OCI-LY3 (cell line): ENCODE measurements around the gene CPLX1.
"Not testable (repeated sequence)": the region's sequence is repeated elsewhere in the genome, so short reads cannot be mapped to it uniquely, and the experiment has no call there.

Experiments used
- H2AFZ ChIP-seq: fragments of 200-600, 300-600 bp; shearing (Covaris generic); 2 replicates; pipeline ENCODE4 v1.6.0; 2014; ENCODE audit warnings: antibody characterized with exemption, low read depth, low read length
- H3K27ac ChIP-seq: fragments of 200-600, 300-600 bp; sonication (generic); 2 replicates; pipeline ENCODE4 v1.5.1; 2014; ENCODE audit warnings: mild to moderate bottlenecking, low read length, moderate library complexity, mixed read lengths
- H3K27me3 ChIP-seq: fragments of 200-600, 300-600 bp; sonication (generic); 2 replicates; pipeline ENCODE4 v1.6.1; 2014; ENCODE audit warnings: low read depth, low read length, mixed read lengths
- H3K36me3 ChIP-seq: fragments of 200-600, 300-600 bp; sonication (generic); replicated peaks from 2 replicates; pipeline ENCODE3; 2014; ENCODE audit warnings: low read depth, low read length, mixed read lengths
- H3K4me1 ChIP-seq: fragments of 300-600, 200-600 bp; sonication (generic); 2 replicates; pipeline ENCODE4 v1.6.1; 2014; ENCODE audit warnings: low read length, mixed read lengths
- H3K4me2 ChIP-seq: fragments of 200-600, 300-600 bp; sonication (generic); 2 replicates; pipeline ENCODE4 v1.6.1; 2014; ENCODE audit warnings: low read length, mixed read lengths
- H3K4me3 ChIP-seq: fragments of 300-600, 200-600 bp; sonication (generic); 2 replicates; pipeline ENCODE4 v1.5.1; 2014; ENCODE audit warnings: antibody characterized with exemption, mild to moderate bottlenecking, low read length, moderate library complexity
- H3K79me2 ChIP-seq: fragments of 300-600, 200-600 bp; shearing (Covaris generic); 2 replicates; pipeline ENCODE4 v1.6.1; 2014; ENCODE audit warnings: mild to moderate bottlenecking, low read length, mixed read lengths
- H3K9ac ChIP-seq: fragments of 300-600, 200-600 bp; shearing (Covaris generic); 2 replicates; pipeline ENCODE4 v1.6.0; 2014; ENCODE audit warnings: mild to moderate bottlenecking, low read length, moderate library complexity
- H3K9me3 ChIP-seq: fragments of 200-600, 300-600 bp; shearing (Covaris generic); 2 replicates; pipeline ENCODE4 v1.6.1; 2014; ENCODE audit warnings: low read length, mixed read lengths; ENCODE audit not compliant: insufficient read depth
- H4K20me1 ChIP-seq: fragments of 200-600, 300-600 bp; sonication (generic); 2 replicates; pipeline ENCODE4 v1.6.1; 2016; ENCODE audit warnings: low read length, mixed read lengths; ENCODE audit not compliant: insufficient read depth
- CTCF ChIP-seq: fragments of 200-600, 300-600 bp; sonication (generic); IDR thresholded peaks from 2 replicates; pipeline ENCODE4 v1.5.1; 2014; ENCODE audit warnings: antibody characterized with exemption, low read length, low read depth
- EZH2phosphoT487 ChIP-seq: fragments of 200-600 bp; shearing (Covaris generic); IDR thresholded peaks from 2 replicates; pipeline ENCODE4 v1.6.1; 2018; ENCODE audit warnings: antibody characterized with exemption, mixed run types, low read depth

CPLX1 gene

GRCh38 chr4:807792-808191 is 18.1 kb downstream of the CPLX1 start:
- no peak for TF ChIP-seq EZH2phosphoT487
- TF ChIP-seq CTCF = no peak
- H2AFZ ChIP-seq = no peak overlapping the region
- peaks cover 6% of the 10 kb centered on the region; the same call in 1 of the 2 replicates for H3K27me3 ChIP-seq
- H3K36me3 ChIP-seq = no peaks in the 10 kb centered on the region
- no peak overlapping the region for H3K4me2 ChIP-seq
- H4K20me1 ChIP-seq = no peaks in the 10 kb centered on the region
- no peaks in the 10 kb centered on the region for H3K79me2 ChIP-seq
- no peak overlapping the region for H3K27ac ChIP-seq
- no peaks in the 10 kb centered on the region for H3K4me1 ChIP-seq
- no peak overlapping the region for H3K9ac ChIP-seq
- H3K4me3 ChIP-seq = no peak overlapping the region
- no peaks in the 10 kb centered on the region for H3K9me3 ChIP-seq

GRCh38 chr4:806979-807378 is 18.9 kb downstream of the CPLX1 start:
- H3K4me2 ChIP-seq, H3K36me3 ChIP-seq, H3K9ac ChIP-seq, H3K79me2 ChIP-seq, H4K20me1 ChIP-seq, H3K4me1 ChIP-seq, H3K9me3 ChIP-seq, H3K27me3 ChIP-seq, H3K27ac ChIP-seq, H2AFZ ChIP-seq, H3K4me3 ChIP-seq: not testable (repeated sequence)

- no peaks in the 10 kb centered on the region for H3K4me1 ChIP-seq
- H2AFZ ChIP-seq = no peak overlapping the region
- H3K27me3 ChIP-seq = peaks cover 6% of the 10 kb centered on the region; the same call in 1 of the 2 replicates
- no peak for TF ChIP-seq CTCF
- TF ChIP-seq EZH2phosphoT487 = no peak
- H3K36me3 ChIP-seq = no peaks in the 10 kb centered on the region
- H4K20me1 ChIP-seq = no peaks in the 10 kb centered on the region
- no peak overlapping the region for H3K4me2 ChIP-seq
- no peaks in the 10 kb centered on the region for H3K9me3 ChIP-seq
- H3K79me2 ChIP-seq = no peaks in the 10 kb centered on the region
- H3K9ac ChIP-seq = no peak overlapping the region
- no peak overlapping the region for H3K27ac ChIP-seq
- H3K4me3 ChIP-seq = no peak overlapping the region
Observed at GRCh38 chr4:804804-805203, 21.1 kb downstream of the CPLX1 start.

GRCh38 chr4:803884-804283 is 22.0 kb downstream of the CPLX1 start:
- no peaks in the 10 kb centered on the region for H3K9me3 ChIP-seq
- peaks cover 6% of the 10 kb centered on the region for H3K4me1 ChIP-seq
- no peaks in the 10 kb centered on the region for H3K79me2 ChIP-seq
- H3K27ac ChIP-seq = no peak overlapping the region
- no peak overlapping the region for H2AFZ ChIP-seq
- H3K4me3 ChIP-seq = no peak overlapping the region
- H3K9ac ChIP-seq = no peak overlapping the region
- H3K4me2 ChIP-seq = no peak overlapping the region
- no peaks in the 10 kb centered on the region for H4K20me1 ChIP-seq
- no peaks in the 10 kb centered on the region for H3K36me3 ChIP-seq
- H3K27me3 ChIP-seq = peaks cover 6% of the 10 kb centered on the region; the same call in 1 of the 2 replicates
- TF ChIP-seq CTCF = no peak
- no peak for TF ChIP-seq EZH2phosphoT487
